HG03457 (cell line): ENCODE results near the gene TENM4.

Experiments
- ATAC-seq: cut with Tn5 transposase; IDR thresholded peaks from one replicate; pipeline ENCODE4 v1.9.1; 2021; ENCODE audit warnings: moderate number of reproducible peaks; ENCODE audit not compliant: unreplicated experiment

Gene TENM4

GRCh38 chr11:79449040-79449439 is 8.2 kb upstream of the TENM4 start:
- no peak for ATAC-seq

GRCh38 chr11:79447038-79447786 is 6.4 kb upstream of the TENM4 start:
- no peak for ATAC-seq

GRCh38 chr11:79444923-79445322 is 4.1 kb upstream of the TENM4 start:
- ATAC-seq: no peak

GRCh38 chr11:79441461-79441875 is 638 bp upstream of the TENM4 start:
- no peak for ATAC-seq

GRCh38 chr11:79439886-79440570 is 802 bp downstream of the TENM4 start:
- ATAC-seq: no peak

- ATAC-seq: no peak
These were observed 1.4 kb downstream of the TENM4 start for GRCh38 chr11:79439410-79439885.

GRCh38 chr11:79438631-79439409 is 2.0 kb downstream of the TENM4 start:
- no peak for ATAC-seq

- no peak for ATAC-seq
These were observed 2.7 kb downstream of the TENM4 start for GRCh38 chr11:79437981-79438630.

- ATAC-seq: no peak
These were observed 3.4 kb downstream of the TENM4 start for GRCh38 chr11:79437278-79437980.

GRCh38 chr11:79436919-79437277 is 3.9 kb downstream of the TENM4 start:
- no peak for ATAC-seq

GRCh38 chr11:79434283-79434682 is 6.5 kb downstream of the TENM4 start:
- no peak for ATAC-seq

GRCh38 chr11:79432138-79432537 is 8.7 kb downstream of the TENM4 start:
- ATAC-seq: no peak

GRCh38 chr11:79431535-79431934 is 9.3 kb downstream of the TENM4 start:
- ATAC-seq: no peak

GRCh38 chr11:79430280-79430679 is 10.6 kb downstream of the TENM4 start:
- ATAC-seq: no peak

- ATAC-seq: no peak
These were observed 12.4 kb downstream of the TENM4 start for GRCh38 chr11:79428406-79428805.

GRCh38 chr11:79427611-79428327 is 13.1 kb downstream of the TENM4 start:
- ATAC-seq: no peak

- ATAC-seq: no peak
These were observed 13.7 kb downstream of the TENM4 start for GRCh38 chr11:79427126-79427525.

- ATAC-seq: no peak
These were observed 15.4 kb downstream of the TENM4 start for GRCh38 chr11:79425463-79425862.

- no peak for ATAC-seq
These were observed 17.1 kb downstream of the TENM4 start for GRCh38 chr11:79423736-79424135.

- no peak for ATAC-seq
These were observed 18.0 kb downstream of the TENM4 start for GRCh38 chr11:79422866-79423265.
